Measurements from ENCODE around the gene UBXN7.

DNA sequence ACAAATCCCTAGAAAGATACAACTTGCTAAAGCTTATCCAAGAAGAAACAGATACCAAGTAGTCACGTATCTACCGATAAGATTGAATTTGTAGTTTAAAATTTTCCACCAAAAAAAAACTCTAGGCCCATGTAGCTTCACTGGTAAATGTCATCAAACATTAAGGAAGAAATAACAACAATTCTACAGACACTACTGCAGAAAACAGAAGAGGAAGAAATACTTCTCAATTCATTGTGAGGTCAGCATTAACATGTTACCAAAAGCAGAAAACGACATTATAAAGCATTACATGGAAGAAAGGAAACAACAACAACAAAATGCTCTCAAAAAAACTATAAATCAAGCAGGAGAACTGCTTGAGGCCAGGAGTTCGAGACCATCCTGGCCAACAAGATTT lies 66.5 kb downstream of the UBXN7 start:
- TF ChIP-seq, protein P1, sequence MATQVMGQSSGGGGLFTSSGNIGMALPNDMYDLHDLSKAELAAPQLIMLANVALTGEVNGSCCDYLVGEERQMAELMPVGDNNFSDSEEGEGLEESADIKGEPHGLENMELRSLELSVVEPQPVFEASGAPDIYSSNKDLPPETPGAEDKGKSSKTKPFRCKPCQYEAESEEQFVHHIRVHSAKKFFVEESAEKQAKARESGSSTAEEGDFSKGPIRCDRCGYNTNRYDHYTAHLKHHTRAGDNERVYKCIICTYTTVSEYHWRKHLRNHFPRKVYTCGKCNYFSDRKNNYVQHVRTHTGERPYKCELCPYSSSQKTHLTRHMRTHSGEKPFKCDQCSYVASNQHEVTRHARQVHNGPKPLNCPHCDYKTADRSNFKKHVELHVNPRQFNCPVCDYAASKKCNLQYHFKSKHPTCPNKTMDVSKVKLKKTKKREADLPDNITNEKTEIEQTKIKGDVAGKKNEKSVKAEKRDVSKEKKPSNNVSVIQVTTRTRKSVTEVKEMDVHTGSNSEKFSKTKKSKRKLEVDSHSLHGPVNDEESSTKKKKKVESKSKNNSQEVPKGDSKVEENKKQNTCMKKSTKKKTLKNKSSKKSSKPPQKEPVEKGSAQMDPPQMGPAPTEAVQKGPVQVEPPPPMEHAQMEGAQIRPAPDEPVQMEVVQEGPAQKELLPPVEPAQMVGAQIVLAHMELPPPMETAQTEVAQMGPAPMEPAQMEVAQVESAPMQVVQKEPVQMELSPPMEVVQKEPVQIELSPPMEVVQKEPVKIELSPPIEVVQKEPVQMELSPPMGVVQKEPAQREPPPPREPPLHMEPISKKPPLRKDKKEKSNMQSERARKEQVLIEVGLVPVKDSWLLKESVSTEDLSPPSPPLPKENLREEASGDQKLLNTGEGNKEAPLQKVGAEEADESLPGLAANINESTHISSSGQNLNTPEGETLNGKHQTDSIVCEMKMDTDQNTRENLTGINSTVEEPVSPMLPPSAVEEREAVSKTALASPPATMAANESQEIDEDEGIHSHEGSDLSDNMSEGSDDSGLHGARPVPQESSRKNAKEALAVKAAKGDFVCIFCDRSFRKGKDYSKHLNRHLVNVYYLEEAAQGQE (IDR thresholded peaks at IDR 0.05; ENCODE audit: insufficient read depth in 1 of 2, low read depth in 2 of 2, low read length in 1 of 2), result no peak
- TF ChIP-seq, protein P2, sequence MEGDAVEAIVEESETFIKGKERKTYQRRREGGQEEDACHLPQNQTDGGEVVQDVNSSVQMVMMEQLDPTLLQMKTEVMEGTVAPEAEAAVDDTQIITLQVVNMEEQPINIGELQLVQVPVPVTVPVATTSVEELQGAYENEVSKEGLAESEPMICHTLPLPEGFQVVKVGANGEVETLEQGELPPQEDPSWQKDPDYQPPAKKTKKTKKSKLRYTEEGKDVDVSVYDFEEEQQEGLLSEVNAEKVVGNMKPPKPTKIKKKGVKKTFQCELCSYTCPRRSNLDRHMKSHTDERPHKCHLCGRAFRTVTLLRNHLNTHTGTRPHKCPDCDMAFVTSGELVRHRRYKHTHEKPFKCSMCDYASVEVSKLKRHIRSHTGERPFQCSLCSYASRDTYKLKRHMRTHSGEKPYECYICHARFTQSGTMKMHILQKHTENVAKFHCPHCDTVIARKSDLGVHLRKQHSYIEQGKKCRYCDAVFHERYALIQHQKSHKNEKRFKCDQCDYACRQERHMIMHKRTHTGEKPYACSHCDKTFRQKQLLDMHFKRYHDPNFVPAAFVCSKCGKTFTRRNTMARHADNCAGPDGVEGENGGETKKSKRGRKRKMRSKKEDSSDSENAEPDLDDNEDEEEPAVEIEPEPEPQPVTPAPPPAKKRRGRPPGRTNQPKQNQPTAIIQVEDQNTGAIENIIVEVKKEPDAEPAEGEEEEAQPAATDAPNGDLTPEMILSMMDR (IDR thresholded peaks at IDR 0.05), result no peak
- no peak for TF ChIP-seq TCF7L2 (IDR thresholded peaks at IDR 0.05; ENCODE audit: low read depth, low read length)
